Measurements from ENCODE around the gene TOR4A. TPM values are rescaled to one million over a fixed set of nuclear protein-coding genes. Genes with fewer than 3 reads are reported as not detected.

Gene TOR4A
- total RNA-seq, 6 experiments from 2014 or later, result 58.4 to 76.2 (median 62.2) TPM

DNA sequence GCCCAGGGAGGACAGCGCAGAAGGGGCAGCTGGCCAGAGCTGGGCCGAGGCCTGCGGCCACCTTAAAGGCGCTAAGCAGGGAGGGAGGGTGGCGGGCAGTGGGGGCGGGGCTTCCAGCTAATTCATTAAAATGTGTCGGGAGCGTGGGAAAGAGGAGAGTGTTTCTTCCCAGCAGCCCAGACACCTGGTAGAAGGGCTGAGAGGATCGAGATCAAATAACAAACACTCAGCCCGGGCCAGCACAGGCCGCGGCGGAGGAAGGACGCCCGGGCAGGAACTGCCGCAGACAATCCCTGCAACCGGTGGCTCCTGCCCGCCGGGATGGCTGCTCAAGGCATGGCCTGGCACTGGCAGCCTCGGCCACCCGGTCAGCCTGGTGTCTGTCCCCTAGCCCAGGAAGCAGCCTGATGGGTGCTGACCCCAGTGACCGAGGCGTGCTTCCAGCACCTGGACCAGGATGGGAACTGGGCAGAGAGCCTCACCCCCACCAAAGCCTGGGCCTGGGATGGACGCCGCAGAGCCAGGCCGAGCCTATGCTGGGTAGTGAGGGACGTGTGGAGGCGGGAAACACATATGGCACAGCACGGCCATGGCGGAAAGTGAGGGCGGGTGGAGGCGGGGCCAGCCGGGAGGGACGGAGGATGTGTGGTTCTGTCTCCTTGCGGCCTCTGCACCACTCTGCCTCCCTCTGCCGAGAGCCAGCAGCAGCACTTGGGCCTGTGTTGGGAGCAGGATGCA is 27.7 kb downstream of the TOR4A start:
- Mint-ChIP-seq H3K27ac (no peak overlapping the region), H3K36me3 (ENCODE audit: low read depth) (no peaks in the 10 kb centered on the region), H3K27me3 (ENCODE audit: insufficient read depth) (peaks cover 5% of the 10 kb centered on the region; the same call in 1 of the 2 replicates), H3K9me3 (no peaks in the 10 kb centered on the region), H3K4me1 (ENCODE audit: low read depth) (peaks cover 5% of the 10 kb centered on the region), H3K4me3 (no peak overlapping the region)
- DNase-seq, result peak; percentile 12
- TF ChIP-seq, protein P1, sequence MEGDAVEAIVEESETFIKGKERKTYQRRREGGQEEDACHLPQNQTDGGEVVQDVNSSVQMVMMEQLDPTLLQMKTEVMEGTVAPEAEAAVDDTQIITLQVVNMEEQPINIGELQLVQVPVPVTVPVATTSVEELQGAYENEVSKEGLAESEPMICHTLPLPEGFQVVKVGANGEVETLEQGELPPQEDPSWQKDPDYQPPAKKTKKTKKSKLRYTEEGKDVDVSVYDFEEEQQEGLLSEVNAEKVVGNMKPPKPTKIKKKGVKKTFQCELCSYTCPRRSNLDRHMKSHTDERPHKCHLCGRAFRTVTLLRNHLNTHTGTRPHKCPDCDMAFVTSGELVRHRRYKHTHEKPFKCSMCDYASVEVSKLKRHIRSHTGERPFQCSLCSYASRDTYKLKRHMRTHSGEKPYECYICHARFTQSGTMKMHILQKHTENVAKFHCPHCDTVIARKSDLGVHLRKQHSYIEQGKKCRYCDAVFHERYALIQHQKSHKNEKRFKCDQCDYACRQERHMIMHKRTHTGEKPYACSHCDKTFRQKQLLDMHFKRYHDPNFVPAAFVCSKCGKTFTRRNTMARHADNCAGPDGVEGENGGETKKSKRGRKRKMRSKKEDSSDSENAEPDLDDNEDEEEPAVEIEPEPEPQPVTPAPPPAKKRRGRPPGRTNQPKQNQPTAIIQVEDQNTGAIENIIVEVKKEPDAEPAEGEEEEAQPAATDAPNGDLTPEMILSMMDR (IDR thresholded peaks at IDR 0.05), result no peak

GRCh38 chr9:137305798-137306065 is 28.2 kb downstream of the TOR4A start:
- Mint-ChIP-seq H3K36me3 (ENCODE audit: low read depth) (no peaks in the 10 kb centered on the region), H3K27ac (no peak overlapping the region), H3K27me3 (ENCODE audit: insufficient read depth) (peaks cover 6% of the 10 kb centered on the region; the same call in 1 of the 2 replicates), H3K4me1 (ENCODE audit: low read depth) (peaks cover 3% of the 10 kb centered on the region), H3K9me3 (no peaks in the 10 kb centered on the region), H3K4me3 (no peak overlapping the region)
- TF ChIP-seq, protein P1 (IDR thresholded peaks at IDR 0.05), result no peak
- no peak for DNase-seq

- no peak overlapping the region for H3K4me3 Mint-ChIP-seq
- no peaks in the 10 kb centered on the region for H3K9me3 Mint-ChIP-seq
These were observed 28.7 kb downstream of the TOR4A start for GRCh38 chr9:137306066-137306849.

DNA sequence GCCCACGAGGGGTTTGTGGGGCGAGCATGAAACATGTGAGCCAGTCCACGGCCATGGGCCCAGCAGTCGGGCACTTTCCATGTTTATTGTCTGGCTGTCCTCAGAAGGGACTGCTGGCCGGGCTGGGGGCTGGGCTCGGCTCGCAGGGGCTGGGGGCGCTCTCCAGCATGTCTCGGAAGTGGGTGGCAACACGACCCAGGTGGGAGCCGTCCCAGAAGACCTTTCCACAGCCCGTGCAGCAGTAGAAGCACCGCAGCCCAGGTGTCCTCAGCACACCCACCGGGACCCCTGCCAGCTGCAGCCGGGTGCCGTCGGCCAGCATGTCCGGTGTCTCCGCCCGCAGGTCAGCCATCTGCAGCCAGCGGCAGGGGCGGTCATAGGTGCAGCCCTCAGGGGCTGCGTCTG is 29.3 kb downstream of the TOR4A start:
- Mint-ChIP-seq H3K27me3 (ENCODE audit: insufficient read depth) (peaks cover 6% of the 10 kb centered on the region; the same call in 1 of the 2 replicates), H3K4me1 (ENCODE audit: low read depth) (no peaks in the 10 kb centered on the region), H3K4me3 (no peak overlapping the region), H3K27ac (no peak overlapping the region), H3K36me3 (ENCODE audit: low read depth) (no peaks in the 10 kb centered on the region), H3K9me3 (no peaks in the 10 kb centered on the region)
- DNase-seq, result no peak
- TF ChIP-seq, protein P1 (IDR thresholded peaks at IDR 0.05), result no peak

More at GRCh38 chr9:137306066-137306849, 28.7 kb downstream of the TOR4A start:
- TF ChIP-seq, protein P1 (IDR thresholded peaks at IDR 0.05), result no peak
- H3K36me3 Mint-ChIP-seq (ENCODE audit: low read depth), result no peaks in the 10 kb centered on the region
- H3K27me3 Mint-ChIP-seq (ENCODE audit: insufficient read depth), result peaks cover 6% of the 10 kb centered on the region; the same call in 1 of the 2 replicates
- no peak for DNase-seq
- H3K27ac Mint-ChIP-seq, result no peak overlapping the region
- no peaks in the 10 kb centered on the region for H3K4me1 Mint-ChIP-seq (ENCODE audit: low read depth)

GRCh38 chr9:137307255-137308056 is 29.9 kb downstream of the TOR4A start:
- H3K4me1 Mint-ChIP-seq (ENCODE audit: low read depth), result no peaks in the 10 kb centered on the region
- no peak overlapping the region for H3K4me3 Mint-ChIP-seq
- H3K9me3 Mint-ChIP-seq, result no peaks in the 10 kb centered on the region
- DNase-seq, result no peak
- H3K27ac Mint-ChIP-seq, result no peak overlapping the region
- no peaks in the 10 kb centered on the region for H3K36me3 Mint-ChIP-seq (ENCODE audit: low read depth)
- peaks cover 6% of the 10 kb centered on the region; the same call in 1 of the 2 replicates for H3K27me3 Mint-ChIP-seq (ENCODE audit: insufficient read depth)
- TF ChIP-seq, protein P1 (IDR thresholded peaks at IDR 0.05), result no peak
